Body of pancreas (tissue), 4 donors: Measurements from ENCODE around the gene SMR3A.

ENCODE experiments used
- CTCF ChIP-seq, 7 experiments: fragments of 450-650 bp in 4 of 7; fragments of 200-600 bp in 3 of 7; sonication (generic) in 3 of 7; IDR thresholded peaks; one replicate each; pipeline ENCODE4 v1.5.1; 2016 to 2019; ENCODE audit warnings: antibody characterized with exemption in 7 of 7
- POLR2A ChIP-seq, 3 donors: fragments of 450-650 bp; IDR thresholded peaks; one replicate each; pipeline ENCODE4 v1.6.1; 2016; ENCODE audit warnings: antibody characterized with exemption in 3 of 3, mild to moderate bottlenecking in 2 of 3

DNA sequence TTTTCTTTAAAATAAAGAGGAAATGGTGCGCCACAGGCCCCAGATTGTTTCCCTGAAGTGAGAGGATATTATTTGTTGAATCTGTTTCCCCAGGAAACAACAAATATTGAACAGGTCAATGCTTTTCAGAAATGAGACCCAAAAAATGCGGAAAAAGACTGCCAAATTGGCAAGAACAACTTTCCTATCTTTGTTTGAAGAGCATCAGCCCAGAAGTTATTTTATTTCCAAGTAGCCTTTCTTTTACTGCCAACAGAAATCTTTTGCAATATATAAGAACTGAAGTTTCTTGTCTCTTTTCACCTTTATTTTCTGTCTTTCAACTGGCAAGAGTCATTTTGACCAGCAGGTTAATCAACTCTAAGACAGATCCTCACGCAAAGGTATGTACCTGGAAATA is at the start of gene SMR3A:
- TF ChIP-seq CTCF (IDR thresholded peaks at IDR 0.05) = no peak
- no peak for TF ChIP-seq POLR2A (IDR thresholded peaks at IDR 0.05)
